Occipital lobe (tissue), 2 donors: ENCODE results near the gene BEX3. TPM values are rescaled to one million over a fixed set of nuclear protein-coding genes. Genes with fewer than 3 reads are reported as not detected.
"Not testable (repeated sequence)": the region's sequence is repeated elsewhere in the genome, so short reads cannot be mapped to it uniquely, and the experiment has no call there.

Experiments used
- DNase-seq: peaks from one replicate; lab custom pipeline; 2025; lab: John Stamatoyannopoulos, UW
- total RNA-seq: library from RNA; depleted of rRNA; stranded (reverse); fragments of >200 nt; gene quantifications from one replicate; pipeline ENCODE4 v1.2.3, GENCODE V29; 2014

BEX3 gene
- total RNA-seq, 1 donor from 2014 or later: 138 TPM

- DNase-seq: no peak
These were observed 6.5 kb downstream of the BEX3 start for GRCh38 chrX:103382877-103383276.

- no peak for DNase-seq
These were observed 8.3 kb downstream of the BEX3 start for GRCh38 chrX:103384672-103385071.

DNA sequence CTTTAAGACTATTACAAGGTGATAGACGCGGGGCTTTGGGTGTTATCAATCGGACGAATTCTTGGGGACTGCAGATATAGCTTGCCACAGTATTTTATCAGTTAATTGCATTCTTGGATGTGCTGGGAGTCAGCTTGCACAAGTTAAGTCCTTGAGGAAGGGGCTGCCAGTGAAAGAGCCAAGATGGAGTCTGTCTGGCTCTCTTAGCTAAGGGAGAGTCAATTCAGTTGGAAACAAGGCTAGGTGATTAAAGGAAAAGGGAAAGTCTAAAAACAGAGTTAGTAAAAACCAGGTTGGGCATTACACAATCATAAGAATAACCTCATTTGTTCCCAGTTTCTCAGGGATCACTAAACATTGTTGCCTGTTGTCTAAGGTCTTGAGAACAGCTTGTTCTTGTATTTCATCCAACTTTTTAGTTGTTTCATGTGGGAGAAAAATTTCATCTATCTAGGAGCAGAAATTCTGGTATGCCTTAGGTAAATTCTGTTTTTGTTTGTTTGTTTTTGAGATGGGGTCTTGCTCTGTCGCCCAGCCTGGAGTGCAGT, 9.0 kb downstream of the BEX3 start:
- DNase-seq: not testable (repeated sequence)

DNA sequence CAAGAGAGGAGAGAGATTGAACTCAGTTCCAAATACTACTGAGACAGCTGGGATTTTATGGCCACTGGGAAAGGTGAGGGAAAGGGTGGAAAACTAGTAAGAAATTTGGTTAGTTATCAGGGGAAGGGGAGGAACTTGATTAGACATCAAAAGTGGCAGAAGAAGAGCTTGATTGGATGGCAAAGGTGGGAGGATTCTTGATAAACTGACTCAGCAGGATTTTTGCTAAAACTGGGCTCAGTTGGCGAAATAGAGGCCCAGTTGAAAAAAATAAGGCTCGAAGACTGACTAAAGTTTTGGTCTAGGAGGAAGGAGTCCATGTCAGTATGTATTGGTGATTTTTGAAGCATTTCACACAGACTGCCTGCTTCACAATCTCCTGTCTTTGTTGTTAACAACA, 10.0 kb downstream of the BEX3 start:
- DNase-seq: no peak

GRCh38 chrX:103393487-103393886, 17.1 kb downstream of the BEX3 start:
- DNase-seq: no peak

- no peak for DNase-seq
These were observed 19.8 kb downstream of the BEX3 start for GRCh38 chrX:103396186-103396585.

GRCh38 chrX:103396660-103397059, 20.3 kb downstream of the BEX3 start:
- no peak for DNase-seq

DNA sequence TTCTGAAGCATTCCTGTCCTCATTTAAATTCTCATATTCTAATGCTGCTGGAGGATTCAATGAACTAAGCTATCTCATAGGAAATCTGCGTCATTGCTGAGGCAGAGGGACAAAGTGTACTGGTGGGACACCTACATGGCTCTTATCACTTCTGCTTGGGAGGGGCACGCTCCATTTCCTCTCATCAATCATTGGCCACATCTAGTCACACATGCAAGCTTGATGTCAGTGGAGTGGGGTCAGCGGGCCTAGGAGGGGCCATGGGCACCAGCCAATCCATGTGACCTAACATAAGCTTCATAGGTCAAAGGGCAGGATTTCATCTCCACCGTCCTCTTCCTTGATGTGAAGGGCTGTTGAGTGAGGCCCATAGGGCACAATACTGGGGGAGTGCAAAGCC, 21.4 kb downstream of the BEX3 start:
- DNase-seq: no peak

DNA sequence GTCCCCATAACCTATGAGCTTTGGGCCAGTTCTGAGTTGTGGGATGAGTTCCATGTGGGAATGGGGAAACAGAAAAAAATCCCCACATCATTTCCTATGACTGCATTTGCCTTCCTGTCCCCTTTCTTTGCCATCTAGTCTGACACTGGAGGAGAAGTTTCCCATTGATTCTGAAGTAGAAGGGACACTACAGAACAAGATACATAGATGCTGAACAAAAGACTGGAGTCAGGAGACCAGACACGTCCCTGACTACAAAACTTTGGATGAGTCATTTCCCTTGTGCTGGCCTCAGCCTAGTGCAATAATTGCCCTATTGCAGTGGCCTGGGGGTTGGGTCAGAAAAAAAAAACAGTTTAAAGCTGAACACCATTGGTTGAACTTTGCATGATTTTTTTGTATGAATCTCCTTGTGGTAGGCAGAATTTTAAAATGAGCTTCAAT, 22.1 kb downstream of the BEX3 start:
- DNase-seq: no peak

DNA sequence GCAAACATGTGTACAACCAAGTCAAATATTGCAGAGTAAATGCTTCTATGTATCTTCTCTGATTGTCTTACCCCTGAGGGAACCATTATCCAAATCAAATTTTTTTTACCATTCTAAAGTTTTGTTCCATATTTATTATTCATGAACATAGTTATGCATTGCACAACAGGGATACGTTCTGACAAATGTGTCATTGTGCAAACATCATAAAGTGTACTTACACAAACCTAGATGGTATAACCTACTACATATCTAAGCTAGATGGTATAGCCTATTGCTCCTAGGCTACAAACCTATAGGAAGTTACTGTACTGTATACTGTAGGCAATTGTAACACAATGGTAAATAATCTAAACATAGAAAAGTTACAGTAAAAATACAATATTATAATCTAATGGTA, 23.4 kb downstream of the BEX3 start:
- DNase-seq: no peak

GRCh38 chrX:103400931-103401330, 24.6 kb downstream of the BEX3 start:
- DNase-seq: no peak

- peak; percentile 2 for DNase-seq
These were observed 28.1 kb downstream of the BEX3 start for GRCh38 chrX:103404231-103405008.

GRCh38 chrX:103405009-103405333, 28.6 kb downstream of the BEX3 start:
- DNase-seq: no peak

GRCh38 chrX:103406256-103406655, 29.9 kb downstream of the BEX3 start:
- DNase-seq: no peak

GRCh38 chrX:103407776-103408175, 31.4 kb downstream of the BEX3 start:
- DNase-seq: no peak

GRCh38 chrX:103411721-103412120, 35.4 kb downstream of the BEX3 start:
- not testable (repeated sequence) for DNase-seq

DNA sequence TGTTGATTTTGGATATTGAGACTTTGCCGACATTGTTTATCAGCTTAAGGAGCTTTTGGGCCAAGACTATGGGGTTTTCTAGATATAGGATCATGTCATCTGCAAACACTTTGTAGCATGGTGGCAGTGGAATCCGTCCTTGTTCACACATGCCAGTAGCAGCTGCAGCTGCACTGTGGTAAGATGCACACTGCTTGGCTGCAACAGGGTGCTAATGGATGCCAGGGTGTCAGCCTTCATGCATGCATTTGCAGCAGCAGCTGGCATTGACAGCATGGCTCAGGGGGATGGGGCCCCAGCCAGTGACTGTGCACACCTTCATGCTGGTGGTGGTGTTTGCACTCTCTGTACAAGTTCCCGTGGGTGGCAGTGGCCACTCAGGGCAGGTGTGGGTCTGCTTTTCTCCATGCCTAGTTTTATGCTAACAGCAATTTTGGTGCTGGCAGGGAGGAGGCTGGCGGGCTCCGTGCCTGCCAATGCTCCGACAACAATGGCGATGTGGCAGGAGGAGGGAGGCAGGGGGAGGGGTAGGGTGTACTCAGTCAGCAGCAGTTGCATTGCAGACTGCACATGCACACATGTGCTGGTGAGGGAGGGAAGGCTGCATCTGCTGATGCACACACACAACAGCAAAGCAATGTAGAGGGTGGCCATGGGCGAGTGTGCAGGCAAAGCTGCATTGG, 37.5 kb downstream of the BEX3 start:
- DNase-seq: peak; percentile 4

DNA sequence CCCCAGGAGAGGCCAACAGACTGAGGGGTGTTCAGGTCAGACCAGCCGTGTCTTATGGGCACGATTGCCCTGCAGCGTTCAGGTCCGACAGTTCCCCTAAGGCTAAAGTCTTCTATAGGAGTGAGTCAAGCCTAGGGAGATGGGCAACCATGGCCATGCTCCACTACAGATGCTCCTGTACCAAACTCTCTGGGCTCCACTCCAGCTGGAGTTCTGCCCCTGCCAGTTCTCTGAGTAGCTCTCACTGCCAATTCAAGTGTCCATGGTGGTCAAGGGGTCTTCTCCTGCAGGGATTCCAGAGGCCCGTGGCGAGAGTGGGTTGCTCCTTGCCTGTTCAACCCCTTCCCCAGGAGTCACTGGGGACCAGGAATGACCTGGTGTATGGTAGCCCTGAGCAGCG, 38.2 kb downstream of the BEX3 start:
- DNase-seq: peak; percentile 3

- no peak for DNase-seq
These were observed 38.7 kb downstream of the BEX3 start for GRCh38 chrX:103415068-103415467.

DNA sequence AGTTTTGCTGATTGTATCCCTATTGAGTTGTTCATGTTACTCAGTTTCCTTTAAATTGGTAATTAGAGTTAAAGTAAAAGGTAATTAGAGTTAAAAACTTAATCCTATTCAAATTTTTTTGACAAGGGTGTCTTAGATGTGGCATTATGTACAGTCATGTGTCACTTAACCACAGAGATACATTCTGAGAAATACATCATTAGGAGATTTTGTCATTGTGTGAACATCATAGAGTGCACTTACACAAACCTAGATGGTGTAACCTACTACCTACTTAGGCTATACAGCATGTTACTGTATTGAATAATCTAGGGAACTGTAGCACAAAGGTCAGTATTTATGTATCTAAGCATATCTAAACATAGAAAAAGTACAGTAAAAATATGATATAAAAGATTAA, 39.2 kb downstream of the BEX3 start:
- DNase-seq: no peak

- no peak for DNase-seq
These were observed 41.0 kb downstream of the BEX3 start for GRCh38 chrX:103417370-103417769.

- DNase-seq: no peak
These were observed 41.6 kb downstream of the BEX3 start for GRCh38 chrX:103417933-103418332.

- no peak for DNase-seq
These were observed 42.5 kb downstream of the BEX3 start for GRCh38 chrX:103418811-103419340.
